ENCODE measurements around the gene PPP6R3. TPM values are rescaled to one million over a fixed set of nuclear protein-coding genes. Genes with fewer than 3 reads are reported as not detected.

Gene PPP6R3
- total RNA-seq, 1 donor from 2014 or later, result 115 TPM

DNA sequence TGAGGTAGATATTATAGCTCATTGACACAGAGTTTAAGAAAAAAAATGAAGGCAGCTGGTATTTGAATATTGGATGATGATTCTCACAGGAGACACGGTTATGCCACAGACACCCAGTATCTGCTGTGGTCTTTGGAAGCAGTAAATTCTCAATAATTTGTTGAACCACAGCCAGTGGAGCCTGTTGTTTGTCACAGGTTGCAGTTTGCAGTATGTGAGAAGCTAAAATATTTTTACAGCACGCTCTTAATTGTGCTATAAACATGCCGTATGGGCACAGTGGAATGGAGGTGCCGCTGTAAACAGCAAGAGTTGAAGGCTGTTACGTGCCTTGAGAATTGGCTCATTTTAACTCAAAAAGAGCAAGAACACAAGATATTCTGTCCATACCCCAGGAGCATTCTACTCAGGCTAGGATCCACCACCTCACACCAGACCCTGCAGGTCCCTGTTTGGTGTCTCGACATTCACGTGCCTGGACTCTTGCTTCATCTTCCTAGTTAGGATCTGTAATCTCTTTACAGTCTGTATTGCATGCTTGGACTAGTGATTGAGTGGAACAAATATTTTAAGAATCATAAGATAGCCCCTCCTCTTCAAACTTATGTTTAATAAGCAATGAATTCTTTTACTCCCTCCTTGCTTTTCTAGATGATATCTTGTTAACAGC lies 129.1 kb downstream of the PPP6R3 start:
- no peaks in the 10 kb centered on the region for H3K27me3 Mint-ChIP-seq (ENCODE audit: unreplicated experiment)
- TF ChIP-seq, protein P1, sequence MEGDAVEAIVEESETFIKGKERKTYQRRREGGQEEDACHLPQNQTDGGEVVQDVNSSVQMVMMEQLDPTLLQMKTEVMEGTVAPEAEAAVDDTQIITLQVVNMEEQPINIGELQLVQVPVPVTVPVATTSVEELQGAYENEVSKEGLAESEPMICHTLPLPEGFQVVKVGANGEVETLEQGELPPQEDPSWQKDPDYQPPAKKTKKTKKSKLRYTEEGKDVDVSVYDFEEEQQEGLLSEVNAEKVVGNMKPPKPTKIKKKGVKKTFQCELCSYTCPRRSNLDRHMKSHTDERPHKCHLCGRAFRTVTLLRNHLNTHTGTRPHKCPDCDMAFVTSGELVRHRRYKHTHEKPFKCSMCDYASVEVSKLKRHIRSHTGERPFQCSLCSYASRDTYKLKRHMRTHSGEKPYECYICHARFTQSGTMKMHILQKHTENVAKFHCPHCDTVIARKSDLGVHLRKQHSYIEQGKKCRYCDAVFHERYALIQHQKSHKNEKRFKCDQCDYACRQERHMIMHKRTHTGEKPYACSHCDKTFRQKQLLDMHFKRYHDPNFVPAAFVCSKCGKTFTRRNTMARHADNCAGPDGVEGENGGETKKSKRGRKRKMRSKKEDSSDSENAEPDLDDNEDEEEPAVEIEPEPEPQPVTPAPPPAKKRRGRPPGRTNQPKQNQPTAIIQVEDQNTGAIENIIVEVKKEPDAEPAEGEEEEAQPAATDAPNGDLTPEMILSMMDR (IDR thresholded peaks at IDR 0.05; ENCODE audit: unreplicated experiment), result no peak

DNA sequence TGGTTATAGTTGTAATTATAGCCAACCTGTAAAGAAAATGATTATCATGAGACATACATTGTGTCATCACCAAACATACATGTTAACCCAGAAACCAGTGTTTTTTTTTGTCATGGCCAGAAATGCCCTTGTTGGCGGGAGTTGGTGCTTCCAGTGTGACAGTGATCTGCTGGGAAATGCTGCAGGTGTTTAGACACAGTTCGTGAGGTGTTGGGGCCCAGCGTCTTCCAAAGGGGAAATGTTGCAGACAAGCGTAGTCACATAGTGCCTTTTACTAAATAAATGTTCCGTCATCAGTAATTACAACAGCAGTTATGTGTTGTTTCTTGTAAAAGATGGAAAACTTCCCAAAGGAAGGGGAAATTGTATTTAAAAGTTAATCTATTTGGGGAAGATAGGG lies 131.2 kb downstream of the PPP6R3 start:
- TF ChIP-seq, protein P1 (IDR thresholded peaks at IDR 0.05; ENCODE audit: unreplicated experiment), result no peak
- H3K36me3 Mint-ChIP-seq (ENCODE audit: low read depth, unreplicated experiment), result peaks cover 43% of the 10 kb centered on the region
- H3K27ac Mint-ChIP-seq (ENCODE audit: unreplicated experiment), result no peak overlapping the region
- DNase-seq (ENCODE audit: low spot score), result no peak
- H3K9me3 Mint-ChIP-seq (ENCODE audit: unreplicated experiment), result no peaks in the 10 kb centered on the region
- H3K4me3 Mint-ChIP-seq (ENCODE audit: unreplicated experiment), result peak overlapping the region; percentile 17
- no peaks in the 10 kb centered on the region for H3K27me3 Mint-ChIP-seq (ENCODE audit: unreplicated experiment)
- peaks cover 7% of the 10 kb centered on the region for H3K4me1 Mint-ChIP-seq (ENCODE audit: unreplicated experiment)

More for the DNA sequence above, 129.1 kb downstream of the PPP6R3 start:
- H3K36me3 Mint-ChIP-seq (ENCODE audit: low read depth, unreplicated experiment), result peaks cover 31% of the 10 kb centered on the region
- no peak overlapping the region for H3K4me3 Mint-ChIP-seq (ENCODE audit: unreplicated experiment)
- H3K9me3 Mint-ChIP-seq (ENCODE audit: unreplicated experiment), result no peaks in the 10 kb centered on the region
- no peaks in the 10 kb centered on the region for H3K4me1 Mint-ChIP-seq (ENCODE audit: unreplicated experiment)
- no peak overlapping the region for H3K27ac Mint-ChIP-seq (ENCODE audit: unreplicated experiment)
- no peak for DNase-seq (ENCODE audit: low spot score)

DNA sequence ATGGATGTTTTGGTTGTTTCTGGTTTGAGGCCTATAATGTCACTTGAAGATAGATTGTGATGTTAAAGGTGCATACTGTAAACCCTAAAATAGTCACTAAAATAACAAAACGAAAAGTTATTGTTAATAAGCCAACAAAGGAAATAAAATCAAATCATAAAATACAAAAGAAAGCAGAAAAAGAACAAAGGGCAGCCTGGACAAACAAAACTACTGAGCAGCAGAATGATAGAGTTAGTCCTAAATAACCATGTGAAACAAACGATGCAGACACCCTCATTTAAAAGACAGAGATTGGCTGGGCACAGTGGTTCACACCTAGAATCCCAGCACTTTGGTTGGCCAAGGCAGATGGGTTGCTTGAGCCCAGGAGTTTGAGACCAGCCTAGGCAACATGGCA lies 132.9 kb downstream of the PPP6R3 start:
- Mint-ChIP-seq H3K4me3 (ENCODE audit: unreplicated experiment) (no peak overlapping the region), H3K4me1 (ENCODE audit: unreplicated experiment) (peaks cover 12% of the 10 kb centered on the region), H3K9me3 (ENCODE audit: unreplicated experiment) (no peaks in the 10 kb centered on the region), H3K27ac (ENCODE audit: unreplicated experiment) (no peak overlapping the region), H3K27me3 (ENCODE audit: unreplicated experiment) (peaks cover 3% of the 10 kb centered on the region), H3K36me3 (ENCODE audit: low read depth, unreplicated experiment) (peaks cover 56% of the 10 kb centered on the region)
- TF ChIP-seq, protein P1 (IDR thresholded peaks at IDR 0.05; ENCODE audit: unreplicated experiment), result no peak
- DNase-seq (ENCODE audit: low spot score), result no peak

DNA sequence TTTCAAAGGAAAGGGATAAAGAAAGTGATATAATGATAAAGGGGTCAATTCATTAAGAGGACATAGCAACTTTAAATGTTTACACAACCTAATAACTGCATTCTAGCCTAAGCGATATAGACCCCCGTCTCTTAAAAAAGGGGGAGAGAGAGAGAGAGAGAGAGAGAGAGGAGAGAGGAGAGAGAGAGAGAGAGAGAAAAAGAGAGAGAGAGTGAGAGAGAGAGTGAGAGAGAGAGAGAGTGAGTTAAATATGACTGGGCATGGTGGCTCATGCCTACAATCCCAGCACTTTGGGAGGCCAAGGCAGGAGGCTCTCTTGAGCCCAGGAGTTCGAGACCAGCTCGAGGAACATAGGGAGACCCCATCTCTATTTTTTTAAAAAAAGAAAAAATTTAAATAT lies 133.6 kb downstream of the PPP6R3 start:
- Mint-ChIP-seq H3K27ac (ENCODE audit: unreplicated experiment) (peak overlapping the region; percentile 27), H3K4me1 (ENCODE audit: unreplicated experiment) (peaks cover 12% of the 10 kb centered on the region), H3K36me3 (ENCODE audit: low read depth, unreplicated experiment) (peaks cover 62% of the 10 kb centered on the region), H3K27me3 (ENCODE audit: unreplicated experiment) (peaks cover 7% of the 10 kb centered on the region), H3K4me3 (ENCODE audit: unreplicated experiment) (no peak overlapping the region), H3K9me3 (ENCODE audit: unreplicated experiment) (no peaks in the 10 kb centered on the region)
- TF ChIP-seq, protein P1 (IDR thresholded peaks at IDR 0.05; ENCODE audit: unreplicated experiment), result no peak
- DNase-seq (ENCODE audit: low spot score), result no peak

DNA sequence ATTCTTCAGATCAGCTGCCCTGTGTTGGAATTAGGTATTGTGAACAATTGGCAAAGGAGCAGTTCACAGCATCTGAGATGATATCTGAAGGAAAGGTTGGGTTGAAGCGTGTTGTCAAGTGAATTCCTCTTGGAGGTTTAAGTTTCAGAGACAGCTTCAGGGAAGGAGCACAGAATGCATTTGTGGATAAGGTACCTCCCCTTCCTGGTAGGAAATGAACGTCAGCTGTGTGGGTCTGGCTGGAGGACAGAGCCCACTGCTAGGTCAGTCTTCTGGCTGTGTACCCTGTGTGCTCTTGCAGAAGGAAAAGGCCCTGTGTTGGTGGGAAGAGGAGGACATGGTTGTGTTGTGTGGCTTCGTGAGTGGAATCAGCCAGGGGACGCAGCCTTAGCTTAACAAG lies 135.7 kb downstream of the PPP6R3 start:
- Mint-ChIP-seq H3K9me3 (ENCODE audit: unreplicated experiment) (no peaks in the 10 kb centered on the region), H3K4me1 (ENCODE audit: unreplicated experiment) (peaks cover 12% of the 10 kb centered on the region), H3K27ac (ENCODE audit: unreplicated experiment) (peak overlapping the region; percentile 67), H3K4me3 (ENCODE audit: unreplicated experiment) (peak overlapping the region; percentile 4), H3K36me3 (ENCODE audit: low read depth, unreplicated experiment) (peaks cover 62% of the 10 kb centered on the region), H3K27me3 (ENCODE audit: unreplicated experiment) (peaks cover 7% of the 10 kb centered on the region)
- TF ChIP-seq, protein P1 (IDR thresholded peaks at IDR 0.05; ENCODE audit: unreplicated experiment), result no peak
- no peak for DNase-seq (ENCODE audit: low spot score)
